HepG2 (cell line): ENCODE results near the gene GDF9. TPM values are rescaled to one million over a fixed set of nuclear protein-coding genes. Genes with fewer than 3 reads are reported as not detected.
A peak's percentile ranks its signal among the peaks of the same experiment; 100 is the strongest.

Source experiments
- CCAR2 ChIP-seq: fragments of 200-400 bp; formaldehyde crosslinking; optimal IDR thresholded peaks from 2 replicates; pipeline ENCODE3; 2018; ENCODE audit warnings: low read depth, mild to moderate bottlenecking, low read length, moderate library complexity
- FOXA1 ChIP-seq, 2 experiments: fragments of 450-650 bp in 1 of 2; sonication (generic) in 1 of 2; formaldehyde crosslinking in 1 of 2; IDR thresholded peaks; 2 replicates each; pipeline versions ENCODE4 v1.4.0 to v1.6.1; 2016 to 2020; ENCODE audit warnings: missing genetic modification reagents in 1 of 2
- MED1 ChIP-seq: sonication (generic); formaldehyde crosslinking; IDR thresholded peaks from 2 replicates; pipeline ENCODE4 v1.4.0; 2020; ENCODE audit warnings: missing genetic modification reagents
- ZNF224 ChIP-seq: sonication (generic); formaldehyde crosslinking; IDR thresholded peaks from 2 replicates; pipeline ENCODE4 v1.5.0; 2020; ENCODE audit warnings: mild to moderate bottlenecking, missing genetic modification reagents
- ZNF343 ChIP-seq: sonication (generic); formaldehyde crosslinking; IDR thresholded peaks from 2 replicates; pipeline ENCODE4 v1.4.0; 2020; ENCODE audit warnings: mild to moderate bottlenecking, missing genetic modification reagents
- ZNF382 ChIP-seq: sonication (generic); formaldehyde crosslinking; IDR thresholded peaks from 2 replicates; pipeline ENCODE4 v1.5.0; 2020; ENCODE audit warnings: missing genetic modification reagents, mild to moderate bottlenecking, borderline replicate concordance
- ZNF563 ChIP-seq: sonication (generic); formaldehyde crosslinking; IDR thresholded peaks from 2 replicates; pipeline ENCODE4 v1.8.0; 2022; ENCODE audit warnings: mild to moderate bottlenecking, moderate library complexity, missing genetic modification reagents
- polyA plus RNA-seq, 8 experiments: library from polyadenylated mRNA; depleted of rRNA in 3 of 8; stranded (reverse) in 7 of 8; unstranded in 1 of 8; fragments of >200 nt; fragmentation: Illumina TruSeq in 4 of 8; extraction: Trizol in 4 of 8; gene quantifications; 2 replicates each; pipeline versions ENCODE4 v1.2.1 to v1.2.3, GENCODE V29; 2011 to 2016; ENCODE audit warnings: low read depth in 4 of 8, missing spikeins in 1 of 8, mixed read lengths in 1 of 8; ENCODE audit not compliant: insufficient read depth in 1 of 8
- total RNA-seq, 5 experiments: library from RNA; depleted of rRNA; stranded (reverse); fragments of >200 nt; fragmentation: Illumina TruSeq; extraction: Trizol; gene quantifications; 2 replicates each; pipeline ENCODE4 v1.2.3, GENCODE V29; 2016; ENCODE audit warnings: low read depth in 1 of 5
- TF ChIP-seq, protein P1 (sequence below): sonication (generic); formaldehyde crosslinking; IDR thresholded peaks from 2 replicates; pipeline ENCODE4 v1.4.0; 2020; ENCODE audit warnings: missing genetic modification reagents, borderline replicate concordance
- TF ChIP-seq, protein P2 (sequence below): sonication (generic); formaldehyde crosslinking; conservative IDR thresholded peaks from 2 replicates; pipeline ENCODE4 v1.5.0; 2020; ENCODE audit warnings: missing genetic modification reagents
- TF ChIP-seq, protein P3 (sequence below): sonication (generic); formaldehyde crosslinking; IDR thresholded peaks from 2 replicates; pipeline ENCODE4 v1.4.0; 2020; ENCODE audit warnings: mild to moderate bottlenecking, missing genetic modification reagents, borderline replicate concordance
- TF ChIP-seq, protein P4 (sequence below): sonication (generic); formaldehyde crosslinking; IDR thresholded peaks from 2 replicates; pipeline ENCODE4 v1.4.0; 2020; ENCODE audit warnings: missing genetic modification reagents
- TF ChIP-seq, protein P5 (sequence below): sonication (generic); formaldehyde crosslinking; IDR thresholded peaks from 2 replicates; pipeline ENCODE4 v1.4.0; 2020; ENCODE audit warnings: mild to moderate bottlenecking, missing genetic modification reagents, borderline replicate concordance

GDF9 gene
- total and polyA plus RNA-seq, 2 of the 13 experiments (the other 11 are each of a cell fraction or from before 2014, with no cell fraction given), result 0.33 to 0.38 TPM

DNA sequence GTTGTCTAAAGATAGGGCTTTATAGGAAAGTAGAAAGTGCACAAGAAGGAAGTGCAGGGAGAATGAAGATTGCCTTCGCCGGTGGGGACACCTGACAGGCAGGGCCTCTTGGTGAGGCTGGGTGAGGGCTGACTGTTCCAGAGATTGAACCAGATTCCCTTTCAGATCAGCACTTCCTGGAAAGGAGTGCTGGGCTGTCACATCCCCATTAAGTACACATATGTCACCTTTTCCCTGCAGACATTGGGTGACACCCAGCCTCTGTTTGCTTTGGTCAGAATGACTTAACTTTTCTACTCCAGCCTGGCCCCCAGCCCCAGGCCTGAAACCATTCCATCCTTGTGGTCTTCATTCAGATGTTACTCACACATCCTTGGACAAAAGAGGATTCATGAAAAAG is 28.4 kb downstream of the GDF9 start (continued):
- TF ChIP-seq, protein P1, sequence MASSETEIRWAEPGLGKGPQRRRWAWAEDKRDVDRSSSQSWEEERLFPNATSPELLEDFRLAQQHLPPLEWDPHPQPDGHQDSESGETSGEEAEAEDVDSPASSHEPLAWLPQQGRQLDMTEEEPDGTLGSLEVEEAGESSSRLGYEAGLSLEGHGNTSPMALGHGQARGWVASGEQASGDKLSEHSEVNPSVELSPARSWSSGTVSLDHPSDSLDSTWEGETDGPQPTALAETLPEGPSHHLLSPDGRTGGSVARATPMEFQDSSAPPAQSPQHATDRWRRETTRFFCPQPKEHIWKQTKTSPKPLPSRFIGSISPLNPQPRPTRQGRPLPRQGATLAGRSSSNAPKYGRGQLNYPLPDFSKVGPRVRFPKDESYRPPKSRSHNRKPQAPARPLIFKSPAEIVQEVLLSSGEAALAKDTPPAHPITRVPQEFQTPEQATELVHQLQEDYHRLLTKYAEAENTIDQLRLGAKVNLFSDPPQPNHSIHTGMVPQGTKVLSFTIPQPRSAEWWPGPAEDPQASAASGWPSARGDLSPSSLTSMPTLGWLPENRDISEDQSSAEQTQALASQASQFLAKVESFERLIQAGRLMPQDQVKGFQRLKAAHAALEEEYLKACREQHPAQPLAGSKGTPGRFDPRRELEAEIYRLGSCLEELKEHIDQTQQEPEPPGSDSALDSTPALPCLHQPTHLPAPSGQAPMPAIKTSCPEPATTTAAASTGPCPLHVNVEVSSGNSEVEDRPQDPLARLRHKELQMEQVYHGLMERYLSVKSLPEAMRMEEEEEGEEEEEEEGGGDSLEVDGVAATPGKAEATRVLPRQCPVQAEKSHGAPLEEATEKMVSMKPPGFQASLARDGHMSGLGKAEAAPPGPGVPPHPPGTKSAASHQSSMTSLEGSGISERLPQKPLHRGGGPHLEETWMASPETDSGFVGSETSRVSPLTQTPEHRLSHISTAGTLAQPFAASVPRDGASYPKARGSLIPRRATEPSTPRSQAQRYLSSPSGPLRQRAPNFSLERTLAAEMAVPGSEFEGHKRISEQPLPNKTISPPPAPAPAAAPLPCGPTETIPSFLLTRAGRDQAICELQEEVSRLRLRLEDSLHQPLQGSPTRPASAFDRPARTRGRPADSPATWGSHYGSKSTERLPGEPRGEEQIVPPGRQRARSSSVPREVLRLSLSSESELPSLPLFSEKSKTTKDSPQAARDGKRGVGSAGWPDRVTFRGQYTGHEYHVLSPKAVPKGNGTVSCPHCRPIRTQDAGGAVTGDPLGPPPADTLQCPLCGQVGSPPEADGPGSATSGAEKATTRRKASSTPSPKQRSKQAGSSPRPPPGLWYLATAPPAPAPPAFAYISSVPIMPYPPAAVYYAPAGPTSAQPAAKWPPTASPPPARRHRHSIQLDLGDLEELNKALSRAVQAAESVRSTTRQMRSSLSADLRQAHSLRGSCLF, result no peak
- TF ChIP-seq FOXA1 (IDR thresholded peaks at IDR 0.05), result no peak
- TF ChIP-seq FOXA1 (CRISPR knock-in tag; IDR thresholded peaks at IDR 0.05), result peak; percentile 73
- TF ChIP-seq, protein P2, sequence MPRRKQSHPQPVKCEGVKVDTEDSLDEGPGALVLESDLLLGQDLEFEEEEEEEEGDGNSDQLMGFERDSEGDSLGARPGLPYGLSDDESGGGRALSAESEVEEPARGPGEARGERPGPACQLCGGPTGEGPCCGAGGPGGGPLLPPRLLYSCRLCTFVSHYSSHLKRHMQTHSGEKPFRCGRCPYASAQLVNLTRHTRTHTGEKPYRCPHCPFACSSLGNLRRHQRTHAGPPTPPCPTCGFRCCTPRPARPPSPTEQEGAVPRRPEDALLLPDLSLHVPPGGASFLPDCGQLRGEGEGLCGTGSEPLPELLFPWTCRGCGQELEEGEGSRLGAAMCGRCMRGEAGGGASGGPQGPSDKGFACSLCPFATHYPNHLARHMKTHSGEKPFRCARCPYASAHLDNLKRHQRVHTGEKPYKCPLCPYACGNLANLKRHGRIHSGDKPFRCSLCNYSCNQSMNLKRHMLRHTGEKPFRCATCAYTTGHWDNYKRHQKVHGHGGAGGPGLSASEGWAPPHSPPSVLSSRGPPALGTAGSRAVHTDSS (CRISPR knock-in tag), result no peak
- no peak for TF ChIP-seq ZNF382 (CRISPR knock-in tag)
- TF ChIP-seq ZNF563 (CRISPR knock-in tag), result no peak
- TF ChIP-seq CCAR2, result no peak
- TF ChIP-seq MED1, result peak; percentile 95
- TF ChIP-seq ZNF224 (CRISPR knock-in tag), result no peak
- TF ChIP-seq, protein P3, sequence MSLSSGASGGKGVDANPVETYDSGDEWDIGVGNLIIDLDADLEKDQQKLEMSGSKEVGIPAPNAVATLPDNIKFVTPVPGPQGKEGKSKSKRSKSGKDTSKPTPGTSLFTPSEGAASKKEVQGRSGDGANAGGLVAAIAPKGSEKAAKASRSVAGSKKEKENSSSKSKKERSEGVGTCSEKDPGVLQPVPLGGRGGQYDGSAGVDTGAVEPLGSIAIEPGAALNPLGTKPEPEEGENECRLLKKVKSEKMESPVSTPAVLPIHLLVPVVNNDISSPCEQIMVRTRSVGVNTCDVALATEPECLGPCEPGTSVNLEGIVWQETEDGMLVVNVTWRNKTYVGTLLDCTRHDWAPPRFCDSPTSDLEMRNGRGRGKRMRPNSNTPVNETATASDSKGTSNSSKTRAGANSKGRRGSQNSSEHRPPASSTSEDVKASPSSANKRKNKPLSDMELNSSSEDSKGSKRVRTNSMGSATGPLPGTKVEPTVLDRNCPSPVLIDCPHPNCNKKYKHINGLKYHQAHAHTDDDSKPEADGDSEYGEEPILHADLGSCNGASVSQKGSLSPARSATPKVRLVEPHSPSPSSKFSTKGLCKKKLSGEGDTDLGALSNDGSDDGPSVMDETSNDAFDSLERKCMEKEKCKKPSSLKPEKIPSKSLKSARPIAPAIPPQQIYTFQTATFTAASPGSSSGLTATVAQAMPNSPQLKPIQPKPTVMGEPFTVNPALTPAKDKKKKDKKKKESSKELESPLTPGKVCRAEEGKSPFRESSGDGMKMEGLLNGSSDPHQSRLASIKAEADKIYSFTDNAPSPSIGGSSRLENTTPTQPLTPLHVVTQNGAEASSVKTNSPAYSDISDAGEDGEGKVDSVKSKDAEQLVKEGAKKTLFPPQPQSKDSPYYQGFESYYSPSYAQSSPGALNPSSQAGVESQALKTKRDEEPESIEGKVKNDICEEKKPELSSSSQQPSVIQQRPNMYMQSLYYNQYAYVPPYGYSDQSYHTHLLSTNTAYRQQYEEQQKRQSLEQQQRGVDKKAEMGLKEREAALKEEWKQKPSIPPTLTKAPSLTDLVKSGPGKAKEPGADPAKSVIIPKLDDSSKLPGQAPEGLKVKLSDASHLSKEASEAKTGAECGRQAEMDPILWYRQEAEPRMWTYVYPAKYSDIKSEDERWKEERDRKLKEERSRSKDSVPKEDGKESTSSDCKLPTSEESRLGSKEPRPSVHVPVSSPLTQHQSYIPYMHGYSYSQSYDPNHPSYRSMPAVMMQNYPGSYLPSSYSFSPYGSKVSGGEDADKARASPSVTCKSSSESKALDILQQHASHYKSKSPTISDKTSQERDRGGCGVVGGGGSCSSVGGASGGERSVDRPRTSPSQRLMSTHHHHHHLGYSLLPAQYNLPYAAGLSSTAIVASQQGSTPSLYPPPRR (CRISPR knock-in tag), result peak; percentile 58
- TF ChIP-seq, protein P4, sequence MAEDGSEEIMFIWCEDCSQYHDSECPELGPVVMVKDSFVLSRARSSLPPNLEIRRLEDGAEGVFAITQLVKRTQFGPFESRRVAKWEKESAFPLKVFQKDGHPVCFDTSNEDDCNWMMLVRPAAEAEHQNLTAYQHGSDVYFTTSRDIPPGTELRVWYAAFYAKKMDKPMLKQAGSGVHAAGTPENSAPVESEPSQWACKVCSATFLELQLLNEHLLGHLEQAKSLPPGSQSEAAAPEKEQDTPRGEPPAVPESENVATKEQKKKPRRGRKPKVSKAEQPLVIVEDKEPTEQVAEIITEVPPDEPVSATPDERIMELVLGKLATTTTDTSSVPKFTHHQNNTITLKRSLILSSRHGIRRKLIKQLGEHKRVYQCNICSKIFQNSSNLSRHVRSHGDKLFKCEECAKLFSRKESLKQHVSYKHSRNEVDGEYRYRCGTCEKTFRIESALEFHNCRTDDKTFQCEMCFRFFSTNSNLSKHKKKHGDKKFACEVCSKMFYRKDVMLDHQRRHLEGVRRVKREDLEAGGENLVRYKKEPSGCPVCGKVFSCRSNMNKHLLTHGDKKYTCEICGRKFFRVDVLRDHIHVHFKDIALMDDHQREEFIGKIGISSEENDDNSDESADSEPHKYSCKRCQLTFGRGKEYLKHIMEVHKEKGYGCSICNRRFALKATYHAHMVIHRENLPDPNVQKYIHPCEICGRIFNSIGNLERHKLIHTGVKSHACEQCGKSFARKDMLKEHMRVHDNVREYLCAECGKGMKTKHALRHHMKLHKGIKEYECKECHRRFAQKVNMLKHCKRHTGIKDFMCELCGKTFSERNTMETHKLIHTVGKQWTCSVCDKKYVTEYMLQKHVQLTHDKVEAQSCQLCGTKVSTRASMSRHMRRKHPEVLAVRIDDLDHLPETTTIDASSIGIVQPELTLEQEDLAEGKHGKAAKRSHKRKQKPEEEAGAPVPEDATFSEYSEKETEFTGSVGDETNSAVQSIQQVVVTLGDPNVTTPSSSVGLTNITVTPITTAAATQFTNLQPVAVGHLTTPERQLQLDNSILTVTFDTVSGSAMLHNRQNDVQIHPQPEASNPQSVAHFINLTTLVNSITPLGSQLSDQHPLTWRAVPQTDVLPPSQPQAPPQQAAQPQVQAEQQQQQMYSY, result no peak
- TF ChIP-seq, protein P5, sequence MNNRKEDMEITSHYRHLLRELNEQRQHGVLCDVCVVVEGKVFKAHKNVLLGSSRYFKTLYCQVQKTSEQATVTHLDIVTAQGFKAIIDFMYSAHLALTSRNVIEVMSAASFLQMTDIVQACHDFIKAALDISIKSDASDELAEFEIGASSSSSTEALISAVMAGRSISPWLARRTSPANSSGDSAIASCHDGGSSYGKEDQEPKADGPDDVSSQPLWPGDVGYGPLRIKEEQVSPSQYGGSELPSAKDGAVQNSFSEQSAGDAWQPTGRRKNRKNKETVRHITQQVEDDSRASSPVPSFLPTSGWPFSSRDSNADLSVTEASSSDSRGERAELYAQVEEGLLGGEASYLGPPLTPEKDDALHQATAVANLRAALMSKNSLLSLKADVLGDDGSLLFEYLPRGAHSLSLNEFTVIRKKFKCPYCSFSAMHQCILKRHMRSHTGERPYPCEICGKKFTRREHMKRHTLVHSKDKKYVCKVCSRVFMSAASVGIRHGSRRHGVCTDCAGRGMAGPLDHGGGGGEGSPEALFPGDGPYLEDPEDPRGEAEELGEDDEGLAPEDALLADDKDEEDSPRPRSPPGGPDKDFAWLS (CRISPR knock-in tag), result no peak
- no peak for TF ChIP-seq ZNF343 (CRISPR knock-in tag)
